ENCODE results near the gene PPRC1. TPM values are rescaled to one million over a fixed set of nuclear protein-coding genes. Genes with fewer than 3 reads are reported as not detected.

PPRC1 gene
- total RNA-seq, 2 experiments from 2014 or later, result 22.0 to 22.9 TPM

- Mint-ChIP-seq H3K36me3 (ENCODE audit: low read depth) (peaks cover 79% of the 10 kb centered on the region), H3K27me3 (no peaks in the 10 kb centered on the region), H3K9me3 (no peaks in the 10 kb centered on the region), H3K4me3 (peak overlapping the region; percentile 91), H3K27ac (peak overlapping the region; percentile 90), H3K4me1 (ENCODE audit: low read depth) (peaks cover 51% of the 10 kb centered on the region)
- Histone ChIP-seq H3K36me3 (ENCODE audit: insufficient read depth, low read length) (peaks cover 55% of the 10 kb centered on the region), H3K4me1 (ENCODE audit: insufficient read depth, low read length) (peaks cover 42% of the 10 kb centered on the region), H3K27me3 (ENCODE audit: control insufficient read depth in 1 of 2, insufficient read depth in 2 of 2, low read length in 2 of 2) (no peaks in the 10 kb centered on the region), H3K4me3 (ENCODE audit: low read length) (peak overlapping the region; percentile 80), H3K27ac (ENCODE audit: low read depth in 1 of 2, low read length in 2 of 2) (peak overlapping the region; percentile 82 to 93), H3K9me3 (ENCODE audit: control insufficient read depth in 1 of 2, insufficient read depth in 1 of 2, low read length in 2 of 2) (no peaks in the 10 kb centered on the region)
- intact Hi-C loops (cut with DNase I, micrococcal nuclease), result loop anchor here (2.0 to 10.0 kb wide), 8 partner anchors 36 to 764 kb away; partner anchors contain the start of genes ACTR1A (in 2 of the 2), SUFU (in 2 of the 2), ARL3 (in 1 of the 2) and ARMH3 (in 1 of the 2)
- DNase-seq (no peak), ATAC-seq (ENCODE audit: poor library complexity) (no peak)
- CTCF ChIA-PET, result interaction anchor here (1.9 kb wide), 2 partner anchors 16 to 21 kb away, joined by 6 to 8 read pairs; partner anchors contain the start of gene PPRC1
- TF ChIP-seq CTCF (IDR thresholded peaks at IDR 0.05), result no peak
- POLR2A ChIA-PET, result interaction anchor here (1.2 to 2.9 kb wide), 3 partner anchors 16 to 335 kb away, joined by 7 to 24 read pairs (median 14); partner anchors contain the start of genes OGA and PPRC1
These were observed 20.3 kb downstream of the PPRC1 start for GRCh38 chr10:102153093-102153620.

GRCh38 chr10:102154466-102155116 lies 21.8 kb downstream of the PPRC1 start:
- Histone ChIP-seq H3K4me3 (ENCODE audit: low read length) (no peak overlapping the region), H3K9me3 (ENCODE audit: control insufficient read depth in 1 of 2, insufficient read depth in 1 of 2, low read length in 2 of 2) (no peaks in the 10 kb centered on the region), H3K4me1 (ENCODE audit: insufficient read depth, low read length) (peaks cover 42% of the 10 kb centered on the region), H3K27me3 (ENCODE audit: control insufficient read depth in 1 of 2, insufficient read depth in 2 of 2, low read length in 2 of 2) (no peaks in the 10 kb centered on the region), H3K36me3 (ENCODE audit: insufficient read depth, low read length) (peaks cover 55% of the 10 kb centered on the region), H3K27ac (ENCODE audit: low read depth in 1 of 2, low read length in 2 of 2) (no peak overlapping the region)
- DNase-seq (no peak), ATAC-seq (ENCODE audit: poor library complexity) (no peak)
- TF ChIP-seq CTCF (IDR thresholded peaks at IDR 0.05), result no peak
- Mint-ChIP-seq H3K4me3 (peak overlapping the region; percentile 70), H3K36me3 (ENCODE audit: low read depth) (peaks cover 79% of the 10 kb centered on the region), H3K27ac (peak overlapping the region; percentile 63), H3K4me1 (ENCODE audit: low read depth) (peaks cover 51% of the 10 kb centered on the region), H3K9me3 (no peaks in the 10 kb centered on the region), H3K27me3 (no peaks in the 10 kb centered on the region)
- intact Hi-C loops (cut with DNase I, micrococcal nuclease), result loop anchor here (5.0 to 10.0 kb wide), 5 partner anchors 37 to 763 kb away; partner anchors contain the start of genes ACTR1A (in 1 of the 2), ARL3 (in 1 of the 2), CNNM2 (in 1 of the 2) and PITX3 (in 1 of the 2)
- CTCF ChIA-PET, result interaction anchor here (1.9 kb wide), 1 partner anchor 15 kb away, joined by 6 read pairs; no protein-coding TSS in a partner anchor
- POLR2A ChIA-PET, result no interaction called here

GRCh38 chr10:102157224-102157623 lies 24.4 kb downstream of the PPRC1 start:
- Histone ChIP-seq H3K4me3 (ENCODE audit: low read length) (no peak overlapping the region), H3K27me3 (ENCODE audit: control insufficient read depth in 1 of 2, insufficient read depth in 2 of 2, low read length in 2 of 2) (no peaks in the 10 kb centered on the region), H3K9me3 (ENCODE audit: control insufficient read depth in 1 of 2, insufficient read depth in 1 of 2, low read length in 2 of 2) (no peaks in the 10 kb centered on the region), H3K27ac (ENCODE audit: low read depth in 1 of 2, low read length in 2 of 2) (no peak overlapping the region), H3K4me1 (ENCODE audit: insufficient read depth, low read length) (peaks cover 35% of the 10 kb centered on the region), H3K36me3 (ENCODE audit: insufficient read depth, low read length) (peaks cover 71% of the 10 kb centered on the region)
- intact Hi-C loops (cut with DNase I, micrococcal nuclease), result loop anchor here in 1 of 2 experiments (10.0 kb wide), 1 partner anchor 558 kb away; the partner anchor contains the start of genes ARL3 and SFXN2
- DNase-seq (no peak), ATAC-seq (ENCODE audit: poor library complexity) (no peak)
- Mint-ChIP-seq H3K4me3 (no peak overlapping the region), H3K27me3 (no peaks in the 10 kb centered on the region), H3K9me3 (no peaks in the 10 kb centered on the region), H3K4me1 (ENCODE audit: low read depth) (peaks cover 41% of the 10 kb centered on the region), H3K36me3 (ENCODE audit: low read depth) (peaks cover 84% of the 10 kb centered on the region), H3K27ac (no peak overlapping the region)
- CTCF ChIA-PET, result interaction anchor here (0.6 to 3.8 kb wide), 4 partner anchors 12 to 247 kb away, joined by 3 to 13 read pairs (median 4); no protein-coding TSS in a partner anchor
- POLR2A ChIA-PET, result no interaction called here
- TF ChIP-seq CTCF (IDR thresholded peaks at IDR 0.05), result no peak
